ENCODE results near the gene SLC22A8.

DNA sequence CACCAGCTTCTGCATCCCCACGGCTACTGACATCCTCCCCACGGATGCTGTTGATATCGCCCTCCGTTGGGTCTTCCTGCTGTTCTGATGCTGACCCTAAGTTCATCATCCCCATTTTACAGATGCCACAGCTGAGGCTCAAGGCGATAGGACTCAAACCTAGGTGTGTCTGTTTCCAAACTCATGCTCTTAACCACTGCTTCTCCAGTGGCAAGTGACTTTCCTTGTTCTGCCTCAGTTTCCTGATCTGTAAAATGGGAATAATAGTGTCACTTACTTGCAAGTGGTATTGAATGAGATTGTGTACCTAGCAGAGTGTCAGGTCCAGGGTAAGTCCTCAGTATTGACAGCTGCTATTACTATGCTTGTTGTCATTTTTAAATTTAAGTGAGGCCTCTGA lies 16.5 kb downstream of the SLC22A8 start:
- TF ChIP-seq, protein P1, sequence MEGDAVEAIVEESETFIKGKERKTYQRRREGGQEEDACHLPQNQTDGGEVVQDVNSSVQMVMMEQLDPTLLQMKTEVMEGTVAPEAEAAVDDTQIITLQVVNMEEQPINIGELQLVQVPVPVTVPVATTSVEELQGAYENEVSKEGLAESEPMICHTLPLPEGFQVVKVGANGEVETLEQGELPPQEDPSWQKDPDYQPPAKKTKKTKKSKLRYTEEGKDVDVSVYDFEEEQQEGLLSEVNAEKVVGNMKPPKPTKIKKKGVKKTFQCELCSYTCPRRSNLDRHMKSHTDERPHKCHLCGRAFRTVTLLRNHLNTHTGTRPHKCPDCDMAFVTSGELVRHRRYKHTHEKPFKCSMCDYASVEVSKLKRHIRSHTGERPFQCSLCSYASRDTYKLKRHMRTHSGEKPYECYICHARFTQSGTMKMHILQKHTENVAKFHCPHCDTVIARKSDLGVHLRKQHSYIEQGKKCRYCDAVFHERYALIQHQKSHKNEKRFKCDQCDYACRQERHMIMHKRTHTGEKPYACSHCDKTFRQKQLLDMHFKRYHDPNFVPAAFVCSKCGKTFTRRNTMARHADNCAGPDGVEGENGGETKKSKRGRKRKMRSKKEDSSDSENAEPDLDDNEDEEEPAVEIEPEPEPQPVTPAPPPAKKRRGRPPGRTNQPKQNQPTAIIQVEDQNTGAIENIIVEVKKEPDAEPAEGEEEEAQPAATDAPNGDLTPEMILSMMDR (IDR thresholded peaks at IDR 0.05) = no peak
- no peak for TF ChIP-seq POLR2A (IDR thresholded peaks at IDR 0.05)

All from prostate gland (tissue), 2 donors.